GM23338 (cell line): ENCODE data around the gene RMDN3. TPM values are rescaled to one million over a fixed set of nuclear protein-coding genes. Genes with fewer than 3 reads are reported as not detected.
A peak's percentile ranks its signal among the peaks of the same experiment; 100 is the strongest.

Experiments used
- ATAC-seq: fragments of 200-7000 bp; cut with Tn5 transposase; 3 replicates; pipeline ENCODE4 v1.9.1; 2020
- DNase-seq: peaks from one replicate; pipeline ENCODE4 v3.0.0-alpha.2; 2015; ENCODE audit warnings: low spot score
- H2AFZ ChIP-seq: fragments of 200-600 bp; sonication (generic); 2 replicates; pipeline ENCODE4 v1.8.0; 2016; ENCODE audit warnings: antibody characterized with exemption, mild to moderate bottlenecking, moderate library complexity
- H3F3A ChIP-seq: fragments of 200-600 bp; sonication (generic); replicated peaks from 2 replicates; pipeline ENCODE4 v1.8.0; 2017; ENCODE audit warnings: antibody characterized with exemption, mixed run types, low read depth
- H3K27ac ChIP-seq: fragments of 200-600 bp; sonication (generic); 2 replicates; pipeline ENCODE4 v1.6.1; 2016; ENCODE audit warnings: low read depth
- H3K27me3 ChIP-seq: fragments of 200-600 bp; sonication (generic); 2 replicates; pipeline ENCODE4 v1.8.0; 2016; ENCODE audit warnings: mild to moderate bottlenecking, mixed run types, moderate library complexity; ENCODE audit not compliant: insufficient read depth
- H3K36me3 ChIP-seq: fragments of 200-600 bp; sonication (generic); 2 replicates; pipeline ENCODE4 v1.8.0; 2016; ENCODE audit warnings: mild to moderate bottlenecking; ENCODE audit not compliant: insufficient read depth
- H3K4me1 ChIP-seq: fragments of 200-600 bp; sonication (generic); 2 replicates; pipeline ENCODE4 v1.8.0; 2016; ENCODE audit warnings: mild to moderate bottlenecking, moderate library complexity; ENCODE audit not compliant: insufficient read depth
- H3K4me2 ChIP-seq: fragments of 200-600 bp; sonication (generic); 2 replicates; pipeline ENCODE4 v1.7.1; 2017; ENCODE audit warnings: mixed run types
- H3K4me3 ChIP-seq: fragments of 200-600 bp; sonication (generic); 2 replicates; pipeline ENCODE4 v1.6.1; 2016; ENCODE audit warnings: mixed run types
- H3K79me2 ChIP-seq: fragments of 200-600 bp; sonication (generic); replicated peaks from 2 replicates; pipeline ENCODE4 v1.8.0; 2017; ENCODE audit warnings: mild to moderate bottlenecking; ENCODE audit not compliant: insufficient read depth
- H3K9me2 ChIP-seq: fragments of 200-600 bp; sonication (generic); 2 replicates; pipeline ENCODE4 v1.8.0; 2017; ENCODE audit not compliant: insufficient read depth
- H4K20me1 ChIP-seq: fragments of 200-600 bp; sonication (generic); replicated peaks from 2 replicates; pipeline ENCODE4 v1.8.0; 2017; ENCODE audit warnings: mild to moderate bottlenecking; ENCODE audit not compliant: insufficient read depth
- H3K27ac Mint-ChIP-seq: 2 replicates; pipeline ENCODE4 v1.8.0; 2020; ENCODE audit warnings: inconsistent platforms, mild to moderate bottlenecking, moderate library complexity, mixed read lengths
- H3K27me3 Mint-ChIP-seq: 3 replicates; pipeline ENCODE4 v1.8.0; 2022; ENCODE audit warnings: low read depth, mild to moderate bottlenecking, moderate library complexity, mixed read lengths, inconsistent platforms; ENCODE audit not compliant: insufficient read depth, poor library complexity
- H3K36me3 Mint-ChIP-seq: 3 replicates; pipeline ENCODE4 v1.8.0; 2021; ENCODE audit warnings: low read depth, mild to moderate bottlenecking, inconsistent platforms, moderate library complexity, mixed read lengths
- H3K4me1 Mint-ChIP-seq: 3 replicates; pipeline ENCODE4 v1.8.0; 2020; ENCODE audit warnings: mild to moderate bottlenecking, inconsistent platforms, mixed read lengths
- H3K4me3 Mint-ChIP-seq: 3 replicates; pipeline ENCODE4 v1.8.0; 2021; ENCODE audit warnings: moderate library complexity, mild to moderate bottlenecking, inconsistent platforms, mixed read lengths
- H3K9me3 Mint-ChIP-seq: 3 replicates; pipeline ENCODE4 v1.8.0; 2020; ENCODE audit warnings: moderate library complexity, mild to moderate bottlenecking, inconsistent platforms, mixed read lengths
- CREB1 ChIP-seq: fragments of 250-450 bp; sonication (Bioruptor Pico); IDR thresholded peaks from 2 replicates; pipeline ENCODE4 v1.5.0; 2020; ENCODE audit warnings: low read depth, mild to moderate bottlenecking, moderate library complexity
- EZH2 ChIP-seq: fragments of 200-600 bp; sonication (generic); IDR thresholded peaks from one replicate; pipeline ENCODE4 v1.8.0; 2017; ENCODE audit warnings: antibody characterized with exemption, mild to moderate bottlenecking, low read depth; ENCODE audit not compliant: unreplicated experiment
- EZH2phosphoT487 ChIP-seq: fragments of 200-600 bp; sonication (generic); IDR thresholded peaks from one replicate; pipeline ENCODE4 v1.8.1; 2018; ENCODE audit warnings: antibody characterized with exemption; ENCODE audit not compliant: unreplicated experiment
- NANOG ChIP-seq: IDR thresholded peaks from 2 replicates; pipeline ENCODE4 v1.6.1; 2016; ENCODE audit warnings: antibody characterized with exemption, borderline replicate concordance
- POLR2AphosphoS5 ChIP-seq: IDR thresholded peaks from 2 replicates; pipeline ENCODE4 v1.6.1; 2016; ENCODE audit warnings: antibody characterized with exemption, low read depth
- REST ChIP-seq: IDR thresholded peaks from one replicate; pipeline ENCODE4 v1.6.1; 2018; ENCODE audit warnings: antibody characterized with exemption; ENCODE audit not compliant: unreplicated experiment
- ZNF114 ChIP-seq: fragments of 250-450 bp; sonication (Bioruptor Pico); IDR thresholded peaks from 2 replicates; pipeline ENCODE4 v1.5.0; 2020; ENCODE audit warnings: mild to moderate bottlenecking, moderate library complexity
- ZNF331 ChIP-seq: fragments of 250-450 bp; sonication (Bioruptor Pico); IDR thresholded peaks from 2 replicates; pipeline ENCODE4 v1.5.0; 2020; ENCODE audit warnings: low read depth, mild to moderate bottlenecking, moderate library complexity
- ZNF462 ChIP-seq: fragments of 250-450 bp; sonication (Bioruptor Pico); IDR thresholded peaks from 2 replicates; pipeline ENCODE4 v1.5.0; 2020; ENCODE audit warnings: mild to moderate bottlenecking, moderate library complexity
- polyA plus RNA-seq: library from polyadenylated mRNA; unstranded; fragments of >200 nt; fragmentation: Nextera tagmentation; extraction: Ambion mirVana; gene quantifications from 2 replicates; pipeline ENCODE4 v1.2.1, GENCODE V29; 2016
- total RNA-seq: library from RNA; depleted of rRNA; stranded (reverse); fragments of >200 nt; shearing (Covaris generic); gene quantifications from 2 replicates; pipeline ENCODE4 v1.2.3, GENCODE V29; 2014

RMDN3 gene
- total and polyA plus RNA-seq, 2 experiments from 2014 or later = 15.6 to 17.0 TPM

GRCh38 chr15:40731034-40731433, 24.0 kb downstream of the RMDN3 start:
- Mint-ChIP-seq H3K27ac (peak overlapping the region; percentile 87), H3K9me3 (no peaks in the 10 kb centered on the region), H3K36me3 (peaks cover 68% of the 10 kb centered on the region), H3K4me1 (peaks cover 11% of the 10 kb centered on the region; the same call in 2 of the 3 replicates), H3K27me3 (no peaks in the 10 kb centered on the region), H3K4me3 (no peak overlapping the region; the same call in 2 of the 3 replicates)
- ATAC-seq = no peak
- H3K9me2 ChIP-seq = no peaks in the 10 kb centered on the region
- no peak for DNase-seq
- no peak overlapping the region for H3K4me3 ChIP-seq
- H3K36me3 ChIP-seq = peaks cover 33% of the 10 kb centered on the region
- H3K4me2 ChIP-seq = no peak overlapping the region
- H2AFZ ChIP-seq = no peak overlapping the region
- no peaks in the 10 kb centered on the region for H3K27me3 ChIP-seq
- no peaks in the 10 kb centered on the region for H3F3A ChIP-seq
- H4K20me1 ChIP-seq = peaks cover 5% of the 10 kb centered on the region
- TF ChIP-seq REST (no peak), ZNF462 (CRISPR knock-in tag) (no peak), EZH2 (no peak), ZNF331 (CRISPR knock-in tag) (no peak), EZH2phosphoT487 (no peak), NANOG (no peak), ZNF114 (CRISPR knock-in tag) (no peak), POLR2AphosphoS5 (no peak), CREB1 (CRISPR knock-in tag) (no peak)
- no peaks in the 10 kb centered on the region for H3K79me2 ChIP-seq
- H3K4me1 ChIP-seq = no peaks in the 10 kb centered on the region
- H3K27ac ChIP-seq = 0 out of 2 replicates have a peak overlapping the region, but pooled peaks have one; percentile 37
